PC-3 (cell line): ENCODE results near the gene TTC33. TPM values are rescaled to one million over a fixed set of nuclear protein-coding genes. Genes with fewer than 3 reads are reported as not detected.

ENCODE experiments used
- ATAC-seq: fragments of 200-7000 bp; cut with Tn5 transposase; 2 replicates; pipeline ENCODE4 v1.9.1; 2020; ENCODE audit warnings: mild to moderate bottlenecking, moderate library complexity
- BruUV-seq: library from RNA; stranded (reverse); fragments of 400-500 nt; replicated peaks from 2 replicates; lab custom pipeline; 2021; lab: Mats Ljungman, UMichigan
- CTCF ChIA-PET: fragments of 300-600 bp; sonication (Branson Sonifier 250); formaldehyde crosslinking; loops from one replicate; lab custom pipeline; 2022; ENCODE audit warnings: antibody characterized with exemption; lab: Charles Lee
- POLR2A ChIA-PET: fragments of 300-600 bp; sonication (Branson Sonifier 250); formaldehyde crosslinking; loops from one replicate; lab custom pipeline; 2022; ENCODE audit warnings: antibody characterized with exemption; ENCODE audit not compliant: unreplicated experiment; lab: Charles Lee
- DNase-seq: peaks from one replicate; pipeline ENCODE4 v3.0.0-alpha.2; 2015
- H2AFZ ChIP-seq: fragments of 300-600 bp; sonication (generic); 2 replicates; pipeline ENCODE4 v1.6.0; 2016; ENCODE audit warnings: antibody characterized with exemption, low read length
- H3F3A ChIP-seq: fragments of 300-600 bp; sonication (generic); one replicate; pipeline ENCODE4 v1.6.0; 2017; ENCODE audit warnings: antibody characterized with exemption, low read length, control low read depth, mild to moderate bottlenecking; ENCODE audit not compliant: unreplicated experiment
- H3K27ac ChIP-seq: fragments of 300-600 bp; sonication (generic); 2 replicates; pipeline ENCODE4 v1.5.1; 2016; ENCODE audit warnings: mild to moderate bottlenecking, low read length
- H3K27me3 ChIP-seq: fragments of 300-600 bp; sonication (generic); 2 replicates; pipeline ENCODE4 v1.6.1; 2016; ENCODE audit warnings: low read length, mixed read lengths
- H3K36me3 ChIP-seq: fragments of 300-600 bp; sonication (generic); 2 replicates; pipeline ENCODE4 v1.6.1; 2016; ENCODE audit warnings: low read depth, mixed run types, low read length, mixed read lengths
- H3K4me1 ChIP-seq: fragments of 300-600 bp; sonication (generic); 2 replicates; pipeline ENCODE4 v1.5.1; 2016; ENCODE audit warnings: low read length; ENCODE audit not compliant: insufficient read depth
- H3K4me2 ChIP-seq: fragments of 300-600 bp; sonication (generic); 2 replicates; pipeline ENCODE4 v1.6.0; 2016; ENCODE audit warnings: low read length
- H3K4me3 ChIP-seq: fragments of 300-600 bp; sonication (generic); 2 replicates; pipeline ENCODE4 v1.5.1; 2016; ENCODE audit warnings: mild to moderate bottlenecking, low read length, mixed read lengths
- H3K79me2 ChIP-seq: fragments of 300-600 bp; sonication (generic); 2 replicates; pipeline ENCODE4 v1.6.1; 2017; ENCODE audit warnings: low read length, mixed read lengths
- H3K9ac ChIP-seq: fragments of 300-600 bp; sonication (generic); 2 replicates; pipeline ENCODE4 v1.6.0; 2016; ENCODE audit warnings: mild to moderate bottlenecking, low read length
- H3K9me2 ChIP-seq: fragments of 300-600 bp; sonication (generic); replicated peaks from 2 replicates; pipeline ENCODE4 v1.6.1; 2016; ENCODE audit warnings: mixed run types, low read length, mixed read lengths
- H3K9me3 ChIP-seq: fragments of 300-600 bp; sonication (generic); 2 replicates; pipeline ENCODE4 v1.6.1; 2016; ENCODE audit warnings: low read length, mixed read lengths
- H4K20me1 ChIP-seq: fragments of 300-600 bp; sonication (generic); 2 replicates; pipeline ENCODE4 v1.6.1; 2016; ENCODE audit warnings: low read length, mixed read lengths
- CTCF ChIP-seq: fragments of 300-600 bp; sonication (generic); conservative IDR thresholded peaks from 2 replicates; pipeline ENCODE4 v1.5.1; 2017; ENCODE audit warnings: antibody characterized with exemption, low read depth, mild to moderate bottlenecking, low read length
- EZH2 ChIP-seq: fragments of 300-600 bp; sonication (generic); IDR thresholded peaks from one replicate; pipeline ENCODE4 v1.6.1; 2017; ENCODE audit warnings: antibody characterized with exemption, mild to moderate bottlenecking, low read length; ENCODE audit not compliant: unreplicated experiment
- EZH2phosphoT487 ChIP-seq: fragments of 300-600 bp; sonication (generic); IDR thresholded peaks from 2 replicates; pipeline ENCODE4 v1.6.1; 2018; ENCODE audit warnings: mild to moderate bottlenecking, antibody characterized with exemption, low read length, borderline replicate concordance
- intact Hi-C: fragments of 100-400 bp; cut with micrococcal nuclease; formaldehyde crosslinking; loops from 2 replicates; pipeline ENCODE4 v1.9.0; 2023
- total RNA-seq: library from RNA; depleted of rRNA; stranded (reverse); fragments of >200 nt; gene quantifications from 2 replicates; pipeline ENCODE4 v1.2.3, GENCODE V29; 2014

The TTC33 gene
- total RNA-seq, 1 experiment from 2014 or later = 9.0 TPM

- intact Hi-C loops = loop anchor here (2.0 kb wide), 4 partner anchors 125 to 505 kb away; no protein-coding TSS in a partner anchor
- H3K4me2 ChIP-seq = peak overlapping the region; percentile 95
- peaks cover 42% of the 10 kb centered on the region for H3K79me2 ChIP-seq
- CTCF ChIA-PET = no interaction called here
- H3K9me3 ChIP-seq = no peaks in the 10 kb centered on the region
- no peaks in the 10 kb centered on the region for H3F3A ChIP-seq
- DNase-seq (peak; percentile 58), ATAC-seq (no peak)
- H3K36me3 ChIP-seq = peaks cover 4% of the 10 kb centered on the region; the same call in 1 of the 2 replicates
- peaks cover 32% of the 10 kb centered on the region for H3K4me1 ChIP-seq
- no TSS peak for BruUV-seq
- POLR2A ChIA-PET = interaction anchor here (0.7 kb wide), 2 partner anchors 12 to 1891 kb away, joined by 4 read pairs; no protein-coding TSS in a partner anchor
- H3K4me3 ChIP-seq = peak overlapping the region; percentile 90
- no peak for TF ChIP-seq EZH2phosphoT487
- TF ChIP-seq CTCF = no peak
- TF ChIP-seq EZH2 = no peak
- H3K9me2 ChIP-seq = no peaks in the 10 kb centered on the region
- H3K27ac ChIP-seq = peak overlapping the region; percentile 92; the same call in 1 of the 2 replicates
- H3K9ac ChIP-seq = peak overlapping the region; percentile 71
- no peaks in the 10 kb centered on the region for H3K27me3 ChIP-seq
- H4K20me1 ChIP-seq = peaks cover 3% of the 10 kb centered on the region
- no peak overlapping the region for H2AFZ ChIP-seq
Observed at GRCh38 chr5:40678026-40678425, 77.7 kb downstream of the TTC33 start.

- peak overlapping the region; percentile 28; the same call in 1 of the 2 replicates for H2AFZ ChIP-seq
- intact Hi-C loops = no loop called here
- H3K27me3 ChIP-seq = no peaks in the 10 kb centered on the region
- peak overlapping the region; percentile 71 for H3K9ac ChIP-seq
- ChIA-PET CTCF (no interaction called here), POLR2A (interaction anchor here (0.5 to 0.7 kb wide), 4 partner anchors 11 to 1890 kb away, joined by 3 to 4 read pairs (median 4); no protein-coding TSS in a partner anchor)
- H3K79me2 ChIP-seq = peaks cover 37% of the 10 kb centered on the region
- no peaks in the 10 kb centered on the region for H3K9me3 ChIP-seq
- peak overlapping the region; percentile 95 for H3K4me2 ChIP-seq
- peaks cover 4% of the 10 kb centered on the region; the same call in 1 of the 2 replicates for H3K36me3 ChIP-seq
- no TSS peak for BruUV-seq
- peaks cover 26% of the 10 kb centered on the region for H3K4me1 ChIP-seq
- H3K4me3 ChIP-seq = peak overlapping the region; percentile 90
- no peaks in the 10 kb centered on the region for H3K9me2 ChIP-seq
- no peaks in the 10 kb centered on the region for H3F3A ChIP-seq
- TF ChIP-seq EZH2 = no peak
- no peak for TF ChIP-seq EZH2phosphoT487
- no peak for TF ChIP-seq CTCF
- peak overlapping the region; percentile 39 for H3K27ac ChIP-seq
- H4K20me1 ChIP-seq = no peaks in the 10 kb centered on the region; the same call in 1 of the 2 replicates
- no peak for ATAC-seq
- DNase-seq = no peak
Observed at GRCh38 chr5:40677456-40677855, 78.3 kb downstream of the TTC33 start.
